Iris pigment epithelial cell (primary cell): ENCODE data around the gene CMPK2.
"Not testable (repeated sequence)": the region's sequence is repeated elsewhere in the genome, so short reads cannot be mapped to it uniquely, and the experiment has no call there.

ENCODE experiments used
- DNase-seq: peaks from one replicate; pipeline ENCODE4 v3.0.0-alpha.2; 2011; ENCODE audit warnings: low read depth

CMPK2 gene

GRCh38 chr2:6880200-6880733 is 14.6 kb upstream of the CMPK2 start:
- no peak for DNase-seq

GRCh38 chr2:6879011-6879410 is 13.3 kb upstream of the CMPK2 start:
- peak; percentile 20 for DNase-seq

- no peak for DNase-seq
Observed at GRCh38 chr2:6878549-6878948, 12.8 kb upstream of the CMPK2 start.

GRCh38 chr2:6877402-6878304 is 11.9 kb upstream of the CMPK2 start, which contains the start of gene RSAD2:
Gene RSAD2, plus strand, starts transcription at chr2:6877777. Its CDS starts 24 bp downstream, at chr2:6877801.
- DNase-seq: peak; percentile 77

- DNase-seq: no peak
Observed at GRCh38 chr2:6876309-6876708, 10.6 kb upstream of the CMPK2 start.

GRCh38 chr2:6874032-6874431 is 8.3 kb upstream of the CMPK2 start:
- no peak for DNase-seq

- no peak for DNase-seq
Observed at GRCh38 chr2:6872394-6872793, 6.7 kb upstream of the CMPK2 start.

- DNase-seq: no peak
Observed at GRCh38 chr2:6866982-6867381, 1.3 kb upstream of the CMPK2 start.

GRCh38 chr2:6866275-6866671 is 566 bp upstream of the CMPK2 start:
- peak; percentile 47 for DNase-seq

GRCh38 chr2:6864923-6865345 is 773 bp downstream of the CMPK2 start:
- no peak for DNase-seq

- DNase-seq: no peak
Observed at GRCh38 chr2:6864231-6864754, 1.4 kb downstream of the CMPK2 start.

- no peak for DNase-seq
Observed at GRCh38 chr2:6863792-6864191, 1.9 kb downstream of the CMPK2 start.

- no peak for DNase-seq
Observed at GRCh38 chr2:6860296-6860695, 5.4 kb downstream of the CMPK2 start.

- DNase-seq: not testable (repeated sequence)
Observed at GRCh38 chr2:6858466-6859027, 7.2 kb downstream of the CMPK2 start.

GRCh38 chr2:6856548-6856920 is 9.2 kb downstream of the CMPK2 start:
- no peak for DNase-seq

GRCh38 chr2:6855860-6856547 is 9.7 kb downstream of the CMPK2 start:
- peak; percentile 70 for DNase-seq

GRCh38 chr2:6854416-6854815 is 11.3 kb downstream of the CMPK2 start:
- no peak for DNase-seq

GRCh38 chr2:6852195-6852594 is 13.5 kb downstream of the CMPK2 start:
- no peak for DNase-seq

GRCh38 chr2:6846967-6847681 is 18.6 kb downstream of the CMPK2 start:
- DNase-seq: no peak

GRCh38 chr2:6846540-6846939 is 19.2 kb downstream of the CMPK2 start:
- no peak for DNase-seq

- no peak for DNase-seq
Observed at GRCh38 chr2:6845903-6846302, 19.8 kb downstream of the CMPK2 start.

- DNase-seq: peak; percentile 27
Observed at GRCh38 chr2:6845312-6845711, 20.4 kb downstream of the CMPK2 start.
